WTC11 (cell line): ENCODE data around the gene COA8.

Source experiments
- FOXP1 ChIP-seq: sonication (generic); formaldehyde crosslinking; IDR thresholded peaks from 2 replicates; pipeline ENCODE4 v1.8.0; 2022; ENCODE audit warnings: missing genetic modification reagents, mild to moderate bottlenecking, moderate library complexity, borderline replicate concordance
- TF ChIP-seq, protein P1 (sequence below): fragments of 200-600 bp; IDR thresholded peaks from 2 replicates; pipeline ENCODE4 v1.8.0; 2022; ENCODE audit warnings: antibody characterized with exemption

DNA sequence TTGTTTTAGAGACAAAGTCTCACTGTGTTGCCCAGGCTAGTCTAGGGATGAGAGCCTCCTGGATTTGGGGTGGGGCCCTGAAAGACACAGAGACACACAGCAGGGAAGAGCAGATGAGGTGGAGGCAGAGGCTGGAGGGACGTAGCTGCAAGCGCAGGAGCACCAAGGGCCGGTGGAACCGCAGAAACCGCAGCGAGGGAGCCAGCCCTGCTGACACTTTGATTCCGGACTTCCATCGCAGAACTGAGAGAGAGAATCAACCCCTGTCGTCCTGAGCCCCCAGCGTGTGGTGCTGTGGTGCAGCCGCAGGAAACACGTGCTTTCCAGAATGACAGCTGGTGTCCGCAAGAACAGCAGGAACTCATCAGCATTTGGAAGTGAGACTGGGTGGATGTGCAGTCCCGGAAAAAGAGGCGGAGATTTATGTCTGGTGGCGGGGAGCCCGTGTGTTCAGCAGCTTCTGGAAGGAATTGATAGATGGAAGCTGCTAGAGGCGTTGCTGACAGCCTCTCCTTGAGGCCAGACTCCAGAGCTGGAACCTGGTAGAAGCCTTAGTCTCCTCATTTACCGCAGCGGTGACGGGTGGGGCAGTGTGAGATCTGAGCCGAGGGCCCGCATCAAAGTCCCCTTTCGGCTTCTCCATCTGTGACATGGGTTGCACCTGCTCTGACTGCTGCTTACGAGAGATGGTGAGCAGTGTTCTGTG is 44.4 kb downstream of the COA8 start:
- TF ChIP-seq FOXP1 (CRISPR knock-in tag), result peak; percentile 65
- TF ChIP-seq, protein P1, sequence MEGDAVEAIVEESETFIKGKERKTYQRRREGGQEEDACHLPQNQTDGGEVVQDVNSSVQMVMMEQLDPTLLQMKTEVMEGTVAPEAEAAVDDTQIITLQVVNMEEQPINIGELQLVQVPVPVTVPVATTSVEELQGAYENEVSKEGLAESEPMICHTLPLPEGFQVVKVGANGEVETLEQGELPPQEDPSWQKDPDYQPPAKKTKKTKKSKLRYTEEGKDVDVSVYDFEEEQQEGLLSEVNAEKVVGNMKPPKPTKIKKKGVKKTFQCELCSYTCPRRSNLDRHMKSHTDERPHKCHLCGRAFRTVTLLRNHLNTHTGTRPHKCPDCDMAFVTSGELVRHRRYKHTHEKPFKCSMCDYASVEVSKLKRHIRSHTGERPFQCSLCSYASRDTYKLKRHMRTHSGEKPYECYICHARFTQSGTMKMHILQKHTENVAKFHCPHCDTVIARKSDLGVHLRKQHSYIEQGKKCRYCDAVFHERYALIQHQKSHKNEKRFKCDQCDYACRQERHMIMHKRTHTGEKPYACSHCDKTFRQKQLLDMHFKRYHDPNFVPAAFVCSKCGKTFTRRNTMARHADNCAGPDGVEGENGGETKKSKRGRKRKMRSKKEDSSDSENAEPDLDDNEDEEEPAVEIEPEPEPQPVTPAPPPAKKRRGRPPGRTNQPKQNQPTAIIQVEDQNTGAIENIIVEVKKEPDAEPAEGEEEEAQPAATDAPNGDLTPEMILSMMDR, result no peak
